CD4-positive, alpha-beta T cell treated with Interleukin-4 for 1 hour (primary cell): ENCODE data around the gene C1orf94.

ENCODE experiments used
- DNase-seq, 2 donors: peaks; one replicate each; pipeline ENCODE4 v3.0.0-alpha.2; 2020 to 2022

The C1orf94 gene

GRCh38 chr1:34176830-34177603, at the start of gene C1orf94:
Gene C1orf94, plus strand, starts transcription at chr1:34176907. Its CDS starts 883 bp downstream, at chr1:34177790.
- no peak for DNase-seq

GRCh38 chr1:34127006-34128000, 49.4 kb upstream of the C1orf94 start:
- DNase-seq, result no peak

GRCh38 chr1:34128186-34128889, 48.4 kb upstream of the C1orf94 start:
- no peak for DNase-seq

GRCh38 chr1:34129630-34130029, 47.1 kb upstream of the C1orf94 start:
- no peak for DNase-seq

GRCh38 chr1:34130306-34130705, 46.4 kb upstream of the C1orf94 start:
- no peak for DNase-seq

GRCh38 chr1:34131396-34132160, 45.1 kb upstream of the C1orf94 start:
- DNase-seq, result no peak

- DNase-seq, result no peak
These were observed 44.6 kb upstream of the C1orf94 start for GRCh38 chr1:34132161-34132420.

- DNase-seq, result no peak
These were observed 39.3 kb upstream of the C1orf94 start for GRCh38 chr1:34137411-34137810.

GRCh38 chr1:34140011-34140676, 36.6 kb upstream of the C1orf94 start:
- no peak for DNase-seq

- no peak for DNase-seq
These were observed 32.7 kb upstream of the C1orf94 start for GRCh38 chr1:34143975-34144374.

- no peak for DNase-seq
These were observed 31.9 kb upstream of the C1orf94 start for GRCh38 chr1:34144766-34145165.

- DNase-seq, result no peak
These were observed 29.4 kb upstream of the C1orf94 start for GRCh38 chr1:34147301-34147700.

- DNase-seq, result no peak
These were observed 27.2 kb upstream of the C1orf94 start for GRCh38 chr1:34149501-34149900.

GRCh38 chr1:34153246-34153645, 23.5 kb upstream of the C1orf94 start:
- no peak for DNase-seq

- no peak for DNase-seq
These were observed 20.8 kb upstream of the C1orf94 start for GRCh38 chr1:34155860-34156259.

- DNase-seq, result no peak
These were observed 20.0 kb upstream of the C1orf94 start for GRCh38 chr1:34156739-34157138.

- DNase-seq, result no peak
These were observed 13.6 kb upstream of the C1orf94 start for GRCh38 chr1:34162852-34163766.

GRCh38 chr1:34163792-34164731, 12.6 kb upstream of the C1orf94 start:
- DNase-seq, result no peak

- DNase-seq, result no peak
These were observed 11.8 kb upstream of the C1orf94 start, which contains the start of gene CSMD2 for GRCh38 chr1:34164771-34165391. Gene CSMD2, minus strand, starts transcription at chr1:34165230. Its CDS starts 133 bp downstream, at chr1:34165097.
